SJCRH30 (cell line): ENCODE measurements around the gene ZNF414. TPM values are rescaled to one million over a fixed set of nuclear protein-coding genes. Genes with fewer than 3 reads are reported as not detected.

Experiments
- DNase-seq, 2 experiments: peaks; one replicate each; pipeline ENCODE4 v3.0.0-alpha.2; 2015 to 2020
- H3K27ac ChIP-seq: fragments of 250-450 bp; sonication (Bioruptor Pico); 2 replicates; pipeline ENCODE4 v1.5.1; 2020; ENCODE audit warnings: mild to moderate bottlenecking, moderate library complexity
- H3K27me3 ChIP-seq: fragments of 250-450 bp; sonication (Bioruptor Pico); 2 replicates; pipeline ENCODE4 v1.5.1; 2020; ENCODE audit warnings: mild to moderate bottlenecking, moderate library complexity
- H3K36me3 ChIP-seq: fragments of 250-450 bp; sonication (Bioruptor Pico); 2 replicates; pipeline ENCODE4 v1.5.1; 2020; ENCODE audit warnings: mild to moderate bottlenecking, moderate library complexity
- H3K4me1 ChIP-seq: fragments of 250-450 bp; sonication (Bioruptor Pico); 2 replicates; pipeline ENCODE4 v1.5.1; 2020; ENCODE audit warnings: mild to moderate bottlenecking, moderate library complexity
- H3K4me3 ChIP-seq: fragments of 250-450 bp; sonication (Bioruptor Pico); 2 replicates; pipeline ENCODE4 v1.5.1; 2020; ENCODE audit warnings: mild to moderate bottlenecking, moderate library complexity
- H3K9me3 ChIP-seq: fragments of 250-450 bp; sonication (Bioruptor Pico); replicated peaks from 2 replicates; pipeline ENCODE4 v1.5.1; 2020; ENCODE audit warnings: mild to moderate bottlenecking, moderate library complexity
- total RNA-seq: library from RNA; depleted of rRNA; stranded (reverse); fragments of >200 nt; shearing (Covaris generic); gene quantifications from 2 replicates; pipeline ENCODE4 v1.2.3, GENCODE V29; 2014

The ZNF414 gene
- total RNA-seq, 1 experiment from 2014 or later, result 4.7 TPM

DNA sequence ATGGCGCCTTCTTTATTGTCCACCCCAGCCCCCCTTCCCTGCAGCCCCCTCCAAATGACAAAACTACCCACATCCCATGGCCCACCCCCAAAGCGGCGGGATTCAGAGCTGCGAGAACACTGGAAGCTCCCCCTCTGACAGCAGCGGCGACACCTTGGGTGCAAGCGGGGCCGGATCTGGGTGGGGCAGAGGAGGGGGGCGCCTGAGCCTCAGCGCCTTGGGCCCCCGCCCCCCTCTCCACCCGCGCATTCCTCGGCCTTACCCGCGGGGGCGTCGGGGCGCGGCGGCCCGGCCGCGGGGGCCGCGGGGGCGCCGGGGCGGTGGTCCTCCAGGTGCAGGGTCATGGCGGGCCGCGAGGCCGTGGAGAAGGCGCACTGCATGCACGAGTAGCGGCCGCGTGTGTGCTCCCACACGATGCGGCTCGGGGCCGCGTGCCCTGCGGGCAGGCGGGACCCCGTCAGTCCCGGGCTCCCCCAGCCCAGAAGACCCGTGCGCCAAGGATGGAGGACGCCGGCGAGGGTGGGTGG, 3.3 kb downstream of the ZNF414 start:
- Histone ChIP-seq H3K27me3 (no peaks in the 10 kb centered on the region), H3K27ac (no peak overlapping the region), H3K9me3 (no peaks in the 10 kb centered on the region), H3K4me3 (no peak overlapping the region), H3K36me3 (no peaks in the 10 kb centered on the region), H3K4me1 (no peaks in the 10 kb centered on the region)
- no peak for DNase-seq

DNA sequence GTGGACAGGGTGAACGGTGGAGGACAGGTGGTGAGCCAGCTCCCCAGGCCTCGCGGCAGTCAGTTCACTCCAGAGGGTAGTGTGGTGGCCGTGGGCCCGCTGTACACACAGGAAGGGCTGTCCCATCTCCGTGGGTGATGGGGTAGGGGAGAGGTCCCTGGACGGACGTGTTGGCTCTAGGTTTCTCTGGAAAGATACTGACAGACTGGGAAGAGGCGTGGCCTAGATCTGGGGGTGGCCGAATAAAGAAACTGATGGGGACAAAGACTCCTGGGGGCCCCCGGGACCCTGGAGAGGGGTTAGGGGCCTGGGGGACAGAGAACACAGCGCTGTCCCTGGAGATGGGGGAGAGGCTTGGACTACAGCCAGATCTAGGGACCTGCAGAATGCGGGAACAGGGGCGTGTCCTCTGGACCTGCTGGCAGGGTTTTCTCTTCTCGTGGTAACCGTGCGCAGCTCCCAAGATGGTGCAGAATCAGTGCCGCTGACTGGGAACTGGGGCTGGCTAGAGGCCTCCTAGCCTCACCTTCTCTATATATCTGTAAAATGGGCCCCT, 7.5 kb downstream of the ZNF414 start:
- H3K4me1 ChIP-seq, result no peaks in the 10 kb centered on the region

GRCh38 chr19:8505680-8506401, 8.1 kb downstream of the ZNF414 start:
- H3K27me3 ChIP-seq, result no peaks in the 10 kb centered on the region
- no peaks in the 10 kb centered on the region for H3K4me1 ChIP-seq
- H3K36me3 ChIP-seq, result no peaks in the 10 kb centered on the region
- H3K4me3 ChIP-seq, result peak overlapping the region; percentile 60
- peak; percentile 82 to 89 for DNase-seq
- H3K9me3 ChIP-seq, result no peaks in the 10 kb centered on the region
- H3K27ac ChIP-seq, result peak overlapping the region; percentile 2; the same call in 1 of the 2 replicates

More for the DNA sequence above, 7.5 kb downstream of the ZNF414 start:
- Histone ChIP-seq H3K36me3 (no peaks in the 10 kb centered on the region), H3K4me3 (peak overlapping the region; percentile 60), H3K27ac (no peak overlapping the region), H3K27me3 (no peaks in the 10 kb centered on the region), H3K9me3 (no peaks in the 10 kb centered on the region)
- no peak for DNase-seq

GRCh38 chr19:8504919-8505318, 9.0 kb downstream of the ZNF414 start:
- H3K36me3 ChIP-seq, result no peaks in the 10 kb centered on the region
- no peaks in the 10 kb centered on the region for H3K4me1 ChIP-seq
- H3K4me3 ChIP-seq, result no peak overlapping the region
- no peak for DNase-seq
- no peaks in the 10 kb centered on the region for H3K9me3 ChIP-seq
- H3K27me3 ChIP-seq, result no peaks in the 10 kb centered on the region
- H3K27ac ChIP-seq, result no peak overlapping the region

DNA sequence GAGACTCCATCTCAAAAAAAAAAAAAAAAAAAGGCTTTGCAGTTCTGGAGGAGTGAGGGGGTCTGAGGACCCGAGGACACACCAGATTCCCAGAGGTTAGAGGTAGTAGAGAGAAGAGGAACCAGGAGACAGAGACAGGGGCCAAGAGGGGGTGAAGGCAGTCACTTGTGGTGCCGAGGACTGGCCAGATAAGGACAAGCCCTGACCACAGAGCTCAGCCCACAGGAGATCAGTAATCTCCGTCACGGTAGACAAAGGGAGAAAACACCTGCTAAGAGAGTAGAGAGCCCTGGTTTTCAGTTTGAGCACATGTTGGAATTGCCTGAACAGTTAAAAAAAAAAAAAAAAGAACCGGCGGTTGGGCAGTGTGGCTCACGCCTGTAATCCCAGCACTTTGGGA, 9.8 kb downstream of the ZNF414 start:
- peak in 1 of 2 experiments; percentile 61 for DNase-seq
- Histone ChIP-seq H3K4me1 (no peaks in the 10 kb centered on the region), H3K27ac (no peak overlapping the region), H3K9me3 (no peaks in the 10 kb centered on the region), H3K36me3 (no peaks in the 10 kb centered on the region), H3K27me3 (no peaks in the 10 kb centered on the region), H3K4me3 (no peak overlapping the region)

- Histone ChIP-seq H3K36me3 (no peaks in the 10 kb centered on the region), H3K27me3 (no peaks in the 10 kb centered on the region), H3K27ac (no peak overlapping the region), H3K4me3 (no peak overlapping the region), H3K9me3 (no peaks in the 10 kb centered on the region), H3K4me1 (no peaks in the 10 kb centered on the region)
- DNase-seq, result no peak
Measured at GRCh38 chr19:8503510-8503909, 10.5 kb downstream of the ZNF414 start.

DNA sequence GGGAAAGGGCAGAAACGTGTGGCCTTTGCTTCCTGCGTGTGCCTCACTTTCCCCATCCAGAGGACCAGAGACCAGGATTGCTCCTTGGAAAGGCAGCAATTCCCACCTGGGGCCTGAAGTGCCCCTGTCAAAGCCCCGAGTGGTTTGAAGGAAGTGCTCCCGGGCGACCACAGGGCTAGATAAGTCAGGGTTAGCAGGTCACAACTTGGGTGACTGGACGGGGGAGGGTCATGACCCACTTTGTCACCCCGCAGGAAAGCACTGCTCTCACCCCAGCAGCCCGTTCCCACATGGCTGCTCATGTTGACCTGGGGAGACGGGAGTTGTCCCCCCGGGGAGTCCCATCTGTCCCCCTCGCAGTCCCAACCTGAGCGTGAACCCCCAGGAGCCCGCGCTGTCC, 12.0 kb downstream of the ZNF414 start:
- Histone ChIP-seq H3K27ac (no peak overlapping the region), H3K27me3 (no peaks in the 10 kb centered on the region), H3K36me3 (no peaks in the 10 kb centered on the region), H3K4me1 (no peaks in the 10 kb centered on the region), H3K9me3 (no peaks in the 10 kb centered on the region), H3K4me3 (no peak overlapping the region)
- no peak for DNase-seq

DNA sequence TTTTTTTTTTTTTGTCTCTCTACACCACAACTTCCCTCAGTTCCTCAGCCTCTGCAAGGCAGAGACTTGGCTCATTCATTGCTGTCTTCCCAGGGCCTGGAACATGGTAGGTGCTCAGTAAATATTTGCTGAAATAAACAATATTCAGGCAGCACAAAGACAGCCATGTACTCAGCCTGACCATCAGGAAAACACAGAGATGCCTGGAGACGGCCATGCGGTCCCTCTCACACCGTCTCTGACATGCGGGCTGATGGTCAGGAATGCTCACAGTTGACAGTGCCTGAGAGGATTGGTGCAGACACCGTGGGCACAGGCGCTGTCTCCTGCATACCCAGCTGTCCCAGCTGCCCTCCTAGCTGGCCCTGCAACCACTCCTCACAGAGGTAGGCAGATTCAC, 12.5 kb downstream of the ZNF414 start:
- no peaks in the 10 kb centered on the region for H3K36me3 ChIP-seq
- H3K4me3 ChIP-seq, result no peak overlapping the region
- no peak for DNase-seq
- no peak overlapping the region for H3K27ac ChIP-seq
- no peaks in the 10 kb centered on the region for H3K27me3 ChIP-seq
- H3K4me1 ChIP-seq, result no peaks in the 10 kb centered on the region
- H3K9me3 ChIP-seq, result no peaks in the 10 kb centered on the region

GRCh38 chr19:8500158-8500557, 13.8 kb downstream of the ZNF414 start:
- H3K36me3 ChIP-seq, result no peaks in the 10 kb centered on the region
- H3K4me3 ChIP-seq, result no peak overlapping the region
- H3K27ac ChIP-seq, result no peak overlapping the region
- H3K27me3 ChIP-seq, result no peaks in the 10 kb centered on the region
- H3K9me3 ChIP-seq, result no peaks in the 10 kb centered on the region
- no peaks in the 10 kb centered on the region for H3K4me1 ChIP-seq
- DNase-seq, result no peak

DNA sequence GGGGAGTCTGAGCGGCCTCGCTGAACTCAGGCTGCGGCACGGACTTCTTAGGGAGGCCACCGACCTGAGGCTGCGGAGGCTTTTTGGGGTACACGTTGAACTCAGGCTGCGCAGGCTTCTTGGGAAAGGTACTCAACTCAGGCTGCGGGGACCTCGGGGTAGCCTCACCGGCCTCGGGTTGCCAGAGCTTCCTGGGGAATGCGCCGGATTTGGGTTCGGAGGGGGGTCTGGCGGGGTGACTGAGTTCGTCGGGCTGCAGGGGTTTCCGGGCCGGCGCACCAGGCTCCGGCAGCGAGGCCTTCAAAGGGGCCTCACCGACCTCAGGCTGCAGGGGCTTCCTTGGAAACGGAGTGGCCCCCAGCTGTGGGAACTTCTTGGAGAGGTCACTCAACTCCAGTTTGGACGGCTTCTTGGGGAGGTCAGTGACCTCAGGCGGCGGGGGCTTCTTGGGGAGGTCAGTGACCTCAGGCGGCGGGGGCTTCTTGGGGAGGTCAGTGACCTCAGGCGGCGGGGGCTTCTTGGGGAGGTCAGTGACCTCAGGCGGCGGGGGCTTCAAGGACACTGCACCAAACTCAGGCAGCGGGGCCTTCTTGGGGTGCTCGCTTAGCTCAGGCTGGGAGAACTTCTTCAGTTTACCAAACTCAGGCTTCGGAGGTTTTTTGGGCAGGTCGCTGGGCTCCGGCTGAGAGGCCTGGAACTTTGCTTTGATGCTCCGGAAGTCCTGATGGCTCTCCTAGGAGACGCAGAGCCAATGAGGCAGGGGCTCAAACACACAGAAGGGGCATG, 14.7 kb downstream of the ZNF414 start:
- Histone ChIP-seq H3K9me3 (no peaks in the 10 kb centered on the region), H3K4me3 (no peak overlapping the region), H3K27me3 (no peaks in the 10 kb centered on the region), H3K27ac (no peak overlapping the region), H3K4me1 (no peaks in the 10 kb centered on the region), H3K36me3 (no peaks in the 10 kb centered on the region)
- no peak for DNase-seq

DNA sequence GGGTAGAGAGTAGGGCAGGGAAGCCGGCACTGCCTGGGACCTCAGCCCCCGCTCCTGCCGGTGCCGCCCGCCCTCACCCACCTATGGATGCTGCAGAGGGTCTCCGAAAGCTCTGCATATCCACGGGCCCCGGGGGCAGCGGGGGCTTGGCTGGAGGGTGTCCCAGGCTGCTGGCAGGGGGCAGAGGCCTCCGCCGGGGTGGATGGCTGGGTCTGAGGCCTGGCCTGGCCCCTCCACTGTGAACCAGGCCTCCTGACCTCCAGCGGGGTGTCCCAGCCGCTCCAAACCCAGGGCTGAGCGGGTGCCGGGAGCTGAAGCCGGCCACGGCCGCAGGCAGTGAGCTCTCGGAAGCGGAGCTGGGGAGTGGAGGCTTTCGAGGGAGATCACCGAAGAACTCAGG, 15.7 kb downstream of the ZNF414 start:
- no peaks in the 10 kb centered on the region for H3K4me1 ChIP-seq
- no peak overlapping the region for H3K27ac ChIP-seq
- H3K4me3 ChIP-seq, result no peak overlapping the region
- no peaks in the 10 kb centered on the region for H3K27me3 ChIP-seq
- no peaks in the 10 kb centered on the region for H3K9me3 ChIP-seq
- H3K36me3 ChIP-seq, result no peaks in the 10 kb centered on the region
- no peak for DNase-seq

DNA sequence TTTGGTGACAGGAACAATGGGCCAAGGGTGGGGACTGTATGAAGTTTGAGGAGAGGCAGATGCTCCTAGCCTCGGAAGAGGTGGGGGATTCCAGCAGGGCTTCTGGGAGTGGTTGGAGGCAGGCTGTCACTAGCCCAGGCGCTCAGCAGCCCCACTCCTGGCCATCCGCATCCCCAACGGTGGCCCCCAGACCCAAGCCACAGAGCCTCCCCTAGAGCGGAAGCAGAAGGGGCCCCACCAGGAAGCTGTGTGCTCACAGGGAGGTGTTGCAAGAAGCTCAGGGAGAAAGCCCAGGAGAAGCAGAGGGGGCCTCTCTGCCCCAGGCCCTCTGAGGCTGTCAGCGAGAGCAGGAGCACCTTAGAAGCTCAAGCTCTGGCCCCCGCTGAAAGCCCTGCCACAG, 19.8 kb downstream of the ZNF414 start:
- H3K36me3 ChIP-seq, result peaks cover 5% of the 10 kb centered on the region; the same call in 1 of the 2 replicates

GRCh38 chr19:8491574-8491973, 22.4 kb downstream of the ZNF414 start:
- Histone ChIP-seq H3K4me3 (no peak overlapping the region), H3K27ac (no peak overlapping the region), H3K9me3 (no peaks in the 10 kb centered on the region), H3K4me1 (no peaks in the 10 kb centered on the region), H3K27me3 (no peaks in the 10 kb centered on the region), H3K36me3 (peaks cover 29% of the 10 kb centered on the region)
- no peak for DNase-seq

More for the DNA sequence above, 19.8 kb downstream of the ZNF414 start:
- H3K4me3 ChIP-seq, result no peak overlapping the region
- DNase-seq, result no peak
- no peaks in the 10 kb centered on the region for H3K27me3 ChIP-seq
- no peaks in the 10 kb centered on the region for H3K4me1 ChIP-seq
- H3K9me3 ChIP-seq, result no peaks in the 10 kb centered on the region
- no peak overlapping the region for H3K27ac ChIP-seq

GRCh38 chr19:8490873-8491272, 23.1 kb downstream of the ZNF414 start:
- Histone ChIP-seq H3K36me3 (peaks cover 34% of the 10 kb centered on the region), H3K4me3 (no peak overlapping the region), H3K4me1 (no peaks in the 10 kb centered on the region), H3K27ac (no peak overlapping the region), H3K27me3 (no peaks in the 10 kb centered on the region), H3K9me3 (no peaks in the 10 kb centered on the region)
- no peak for DNase-seq

- no peak for DNase-seq
- Histone ChIP-seq H3K36me3 (peaks cover 39% of the 10 kb centered on the region), H3K27me3 (no peaks in the 10 kb centered on the region), H3K4me3 (no peak overlapping the region), H3K4me1 (no peaks in the 10 kb centered on the region), H3K27ac (no peak overlapping the region), H3K9me3 (no peaks in the 10 kb centered on the region)
Measured at GRCh38 chr19:8490395-8490760, 23.6 kb downstream of the ZNF414 start.
